DOHH2 (cell line): ENCODE results near the gene KRT5.

Source experiments
- CTCF ChIP-seq: fragments of 200-600 bp; sonication (generic); IDR thresholded peaks from one replicate; pipeline ENCODE4 v1.5.1; 2014; ENCODE audit warnings: antibody characterized with exemption, mild to moderate bottlenecking, low read depth, low read length; ENCODE audit not compliant: poor library complexity, severe bottlenecking
- EZH2phosphoT487 ChIP-seq: fragments of 200-600 bp; sonication (generic); IDR thresholded peaks from 2 replicates; pipeline ENCODE4 v1.6.1; 2017; ENCODE audit warnings: borderline replicate concordance, mild to moderate bottlenecking, antibody characterized with exemption, low read length, moderate library complexity, mixed read lengths

- TF ChIP-seq CTCF: no peak
- TF ChIP-seq EZH2phosphoT487: no peak
Measured at GRCh38 chr12:52496054-52496453, 24.1 kb downstream of the KRT5 start.
